Neuronal stem cell (in vitro differentiated cells): ENCODE data around the gene CA11.

Experiments
- DNase-seq: peaks from one replicate; pipeline ENCODE4 v3.0.0-alpha.2; 2013; ENCODE audit warnings: low spot score
- H2AFZ ChIP-seq: one replicate; pipeline ENCODE4 v1.6.1; 2013; ENCODE audit warnings: mild to moderate bottlenecking, low read length, inconsistent platforms
- H2AK5ac ChIP-seq: 2 replicates; pipeline ENCODE4 v1.6.1; 2013; ENCODE audit warnings: low read depth, mild to moderate bottlenecking, inconsistent platforms, low read length, moderate library complexity, mixed read lengths
- H2BK120ac ChIP-seq: 2 replicates; pipeline ENCODE4 v1.6.1; 2013; ENCODE audit warnings: low read depth, mild to moderate bottlenecking, inconsistent platforms, low read length, moderate library complexity, mixed read lengths
- H2BK12ac ChIP-seq: one replicate; pipeline ENCODE4 v1.6.1; 2013; ENCODE audit warnings: low read length, inconsistent platforms
- H2BK15ac ChIP-seq: 2 replicates; pipeline ENCODE4 v1.6.1; 2013; ENCODE audit warnings: mild to moderate bottlenecking, low read length, inconsistent platforms, mixed read lengths
- H2BK5ac ChIP-seq: one replicate; pipeline ENCODE4 v1.6.1; 2013; ENCODE audit warnings: inconsistent platforms, mild to moderate bottlenecking, low read length, moderate library complexity
- H3K14ac ChIP-seq: one replicate; pipeline ENCODE4 v1.6.1; 2013; ENCODE audit warnings: low read length, inconsistent platforms
- H3K18ac ChIP-seq: 2 replicates; pipeline ENCODE4 v1.6.1; 2013; ENCODE audit warnings: low read length, inconsistent platforms
- H3K23ac ChIP-seq: 2 replicates; pipeline ENCODE4 v1.6.1; 2013; ENCODE audit warnings: low read depth, mild to moderate bottlenecking, mixed read lengths, low read length, inconsistent platforms; ENCODE audit not compliant: poor library complexity
- H3K27ac ChIP-seq: replicated peaks from 3 replicates; pipeline ENCODE4 v1.5.1; 2013; ENCODE audit warnings: low read length, inconsistent platforms
- H3K27me3 ChIP-seq, 3 experiments: 2 replicates each; pipeline ENCODE4 v1.6.1; 2013; ENCODE audit warnings: low read length in 3 of 3, mild to moderate bottlenecking in 2 of 3, inconsistent platforms in 1 of 3, low read depth in 1 of 3, mixed read lengths in 1 of 3, moderate library complexity in 1 of 3; ENCODE audit not compliant: control insufficient read depth in 3 of 3, insufficient read depth in 3 of 3
- H3K36me3 ChIP-seq, 2 donors: replicated peaks in 1 of 2; 2 replicates each; pipeline ENCODE4 v1.6.1; 2013; ENCODE audit warnings: low read length in 2 of 2; ENCODE audit not compliant: control insufficient read depth in 2 of 2, insufficient read depth in 2 of 2
- H3K4ac ChIP-seq: 2 replicates; pipeline ENCODE4 v1.6.1; 2013; ENCODE audit warnings: inconsistent platforms, mild to moderate bottlenecking, low read length, moderate library complexity
- H3K4me1 ChIP-seq, 2 donors: 1 replicate in 1 of 2; 2 replicates in 1 of 2; pipeline ENCODE4 v1.6.1; 2013; ENCODE audit warnings: low read length in 2 of 2, low read depth in 1 of 2; ENCODE audit not compliant: control insufficient read depth in 2 of 2, insufficient read depth in 1 of 2
- H3K4me2 ChIP-seq: one replicate; pipeline ENCODE4 v1.6.1; 2013; ENCODE audit warnings: mild to moderate bottlenecking, low read length, inconsistent platforms; ENCODE audit not compliant: insufficient read depth, poor library complexity, severe bottlenecking
- H3K4me3 ChIP-seq, 2 donors: 2 replicates each; pipeline ENCODE4 v1.5.1; 2013; ENCODE audit warnings: low read length in 2 of 2, mild to moderate bottlenecking in 2 of 2, inconsistent platforms in 1 of 2, moderate library complexity in 1 of 2
- H3K79me1 ChIP-seq: one replicate; pipeline ENCODE4 v1.6.1; 2013; ENCODE audit warnings: low read depth, mild to moderate bottlenecking, inconsistent platforms, low read length, moderate library complexity
- H3K9ac ChIP-seq: one replicate; pipeline ENCODE4 v1.6.1; 2013; ENCODE audit warnings: mild to moderate bottlenecking, low read depth, low read length, inconsistent platforms; ENCODE audit not compliant: poor library complexity
- H3K9me3 ChIP-seq, 2 donors: replicated peaks in 1 of 2; 2 replicates each; pipeline versions ENCODE3 to v1.6.1; 2013; ENCODE audit warnings: low read length in 2 of 2, mild to moderate bottlenecking in 2 of 2, inconsistent platforms in 1 of 2, low read depth in 1 of 2, mixed read lengths in 1 of 2, moderate library complexity in 1 of 2; ENCODE audit not compliant: control insufficient read depth in 2 of 2, insufficient read depth in 1 of 2
- H4K8ac ChIP-seq: one replicate; pipeline ENCODE4 v1.6.1; 2013; ENCODE audit warnings: low read depth, mild to moderate bottlenecking, inconsistent platforms, low read length, moderate library complexity
- H4K91ac ChIP-seq: one replicate; pipeline ENCODE4 v1.6.1; 2013; ENCODE audit warnings: low read length, low read depth, mild to moderate bottlenecking, inconsistent platforms; ENCODE audit not compliant: poor library complexity
- WGBS, 2 donors: extraction: QIAGEN DNeasy Blood & Tissue Kit; methylation state at CpG; one replicate each; pipeline ENCODE4 v1.1.7; 2013; ENCODE audit warnings: missing lambda C conversion rate in 2 of 2, mixed read lengths in 1 of 2; ENCODE audit not compliant: insufficient read length in 2 of 2, insufficient replicate concordance in 1 of 2; ENCODE audit errors: extremely low coverage in 2 of 2; 5-methylcytosine and 5-hydroxymethylcytosine counted together

The CA11 gene

GRCh38 chr19:48665786-48666185, 19.8 kb upstream of the CA11 start:
- H2BK5ac ChIP-seq = no peak overlapping the region
- H2BK120ac ChIP-seq = no peak overlapping the region
- peaks cover 0 to 5% (median 0%) of the 10 kb centered on the region in 3 experiments for H3K27me3 ChIP-seq
- no peak overlapping the region for H2BK15ac ChIP-seq
- H4K8ac ChIP-seq = no peak overlapping the region
- H3K18ac ChIP-seq = no peak overlapping the region
- H2AK5ac ChIP-seq = no peak overlapping the region
- no CpG with 5 or more reads among the region's 6 CpGs for WGBS, 2 donors
- no peak overlapping the region for H3K14ac ChIP-seq
- H3K36me3 ChIP-seq = no peaks in the 10 kb centered on the region
- DNase-seq = no peak
- no peak overlapping the region for H3K4me3 ChIP-seq
- no peak overlapping the region for H3K4ac ChIP-seq
- peaks cover 0 to 2% of the 10 kb centered on the region in 2 donors for H3K9me3 ChIP-seq
- no peak overlapping the region for H2BK12ac ChIP-seq
- H3K4me1 ChIP-seq = peaks cover 1 to 2% of the 10 kb centered on the region in 2 donors
- peaks cover 1% of the 10 kb centered on the region for H3K79me1 ChIP-seq
- H2AFZ ChIP-seq = no peak overlapping the region
- no peak overlapping the region for H3K23ac ChIP-seq
- H3K9ac ChIP-seq = no peak overlapping the region
- no peak overlapping the region for H3K4me2 ChIP-seq
- no peak overlapping the region for H4K91ac ChIP-seq
- H3K27ac ChIP-seq = no peak overlapping the region

DNA sequence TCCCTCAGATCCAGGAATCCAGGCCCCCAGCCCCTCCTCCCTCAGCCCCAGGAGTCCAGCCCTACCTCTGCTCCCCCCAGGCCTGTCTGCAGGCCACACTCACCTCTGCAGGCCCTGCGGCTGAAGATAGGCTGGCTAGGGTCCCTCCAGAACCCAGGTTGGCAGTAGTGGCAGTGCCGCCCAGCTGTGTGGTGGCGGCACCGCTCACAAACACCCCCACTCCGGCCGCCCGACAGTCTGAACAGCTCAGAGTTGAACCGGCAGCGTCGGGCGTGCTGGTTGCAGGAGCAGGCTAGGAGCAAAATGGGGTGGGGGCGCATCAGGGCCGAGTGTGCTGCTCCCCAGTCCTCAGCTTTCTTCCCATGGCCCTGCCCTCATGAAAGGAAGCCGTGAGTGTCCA, 18.5 kb upstream of the CA11 start:
- Histone ChIP-seq H4K91ac (no peak overlapping the region), H2AFZ (no peak overlapping the region)
- WGBS, 2 donors = no CpG with 5 or more reads among the region's 14 CpGs

GRCh38 chr19:48663667-48664066, 17.7 kb upstream of the CA11 start:
- Histone ChIP-seq H3K4ac (peak overlapping the region; percentile 53), H2AK5ac (peak overlapping the region; percentile 83), H3K79me1 (no peaks in the 10 kb centered on the region), H3K14ac (peak overlapping the region; percentile 82), H3K4me3 (no peak overlapping the region), H3K4me2 (no peak overlapping the region), H3K23ac (no peak overlapping the region), H3K27ac (no peak overlapping the region), H3K4me1 (peaks cover 1 to 3% of the 10 kb centered on the region in 2 donors), H2BK5ac (no peak overlapping the region), H3K9ac (peak overlapping the region; percentile 60), H2AFZ (no peak overlapping the region), H3K27me3 (peaks cover 0 to 5% (median 0%) of the 10 kb centered on the region in 3 experiments), H3K36me3 (no peaks in the 10 kb centered on the region), H4K91ac (no peak overlapping the region), H4K8ac (no peak overlapping the region), H2BK120ac (no peak overlapping the region), H3K18ac (peak overlapping the region; percentile 91), H2BK15ac (no peak overlapping the region), H3K9me3 (no peaks in the 10 kb centered on the region), H2BK12ac (no peak overlapping the region)
- no CpG with 5 or more reads among the region's 4 CpGs for WGBS, 2 donors
- no peak for DNase-seq

More for the DNA sequence above, 18.5 kb upstream of the CA11 start:
- Histone ChIP-seq H3K27me3 (peaks cover 0 to 5% (median 0%) of the 10 kb centered on the region in 3 experiments), H3K23ac (no peak overlapping the region), H2BK12ac (peak overlapping the region; percentile 41), H3K14ac (no peak overlapping the region), H3K18ac (peak overlapping the region; percentile 87), H4K8ac (no peak overlapping the region), H3K9me3 (no peaks in the 10 kb centered on the region), H3K4me3 (no peak overlapping the region), H2BK15ac (peak overlapping the region; percentile 67), H3K79me1 (no peaks in the 10 kb centered on the region), H3K27ac (no peak overlapping the region), H3K36me3 (no peaks in the 10 kb centered on the region), H3K4me1 (peaks cover 1 to 3% of the 10 kb centered on the region in 2 donors), H2BK120ac (no peak overlapping the region), H3K4ac (peak overlapping the region; percentile 53), H3K4me2 (no peak overlapping the region), H2AK5ac (peak overlapping the region; percentile 37), H3K9ac (no peak overlapping the region), H2BK5ac (peak overlapping the region; percentile 48)
- DNase-seq = no peak

GRCh38 chr19:48661711-48662090, 15.7 kb upstream of the CA11 start:
- H2BK5ac ChIP-seq = no peak overlapping the region
- DNase-seq = no peak
- no peak overlapping the region for H3K9ac ChIP-seq
- peak overlapping the region; percentile 79 for H2BK15ac ChIP-seq
- no peak overlapping the region for H2BK120ac ChIP-seq
- H3K79me1 ChIP-seq = no peaks in the 10 kb centered on the region
- H4K8ac ChIP-seq = no peak overlapping the region
- peak overlapping the region; percentile 64 for H4K91ac ChIP-seq
- H3K14ac ChIP-seq = peak overlapping the region; percentile 1
- H3K36me3 ChIP-seq = no peaks in the 10 kb centered on the region
- H2AFZ ChIP-seq = peak overlapping the region; percentile 75
- peak overlapping the region; percentile 17 for H3K23ac ChIP-seq
- H3K4me3 ChIP-seq = no peak overlapping the region
- peaks cover 0 to 5% (median 0%) of the 10 kb centered on the region in 3 experiments for H3K27me3 ChIP-seq
- no peak overlapping the region for H3K4ac ChIP-seq
- no CpG with 5 or more reads among the region's 50 CpGs for WGBS, 2 donors
- H3K4me2 ChIP-seq = no peak overlapping the region
- H3K9me3 ChIP-seq = no peaks in the 10 kb centered on the region
- peak overlapping the region; percentile 60 for H2BK12ac ChIP-seq
- H2AK5ac ChIP-seq = peak overlapping the region; percentile 91
- peaks cover 6 to 9% of the 10 kb centered on the region in 2 donors for H3K4me1 ChIP-seq
- H3K27ac ChIP-seq = no peak overlapping the region
- peak overlapping the region; percentile 45 for H3K18ac ChIP-seq
